GM12892 (cell line): ENCODE results near the gene TMEM178B.

ENCODE experiments used
- POLR2A ChIP-seq: IDR thresholded peaks from 2 replicates; pipeline ENCODE4 v1.6.1; 2011; ENCODE audit warnings: low read depth, low read length, control low read depth
- POLR2AphosphoS5 ChIP-seq: IDR thresholded peaks from 2 replicates; pipeline ENCODE4 v1.6.1; 2011; ENCODE audit warnings: low read depth, low read length, control low read depth
- TAF1 ChIP-seq: IDR thresholded peaks from 2 replicates; pipeline ENCODE4 v1.6.1; 2011; ENCODE audit warnings: low read depth, mild to moderate bottlenecking, control low read depth, low read length, borderline replicate concordance

DNA sequence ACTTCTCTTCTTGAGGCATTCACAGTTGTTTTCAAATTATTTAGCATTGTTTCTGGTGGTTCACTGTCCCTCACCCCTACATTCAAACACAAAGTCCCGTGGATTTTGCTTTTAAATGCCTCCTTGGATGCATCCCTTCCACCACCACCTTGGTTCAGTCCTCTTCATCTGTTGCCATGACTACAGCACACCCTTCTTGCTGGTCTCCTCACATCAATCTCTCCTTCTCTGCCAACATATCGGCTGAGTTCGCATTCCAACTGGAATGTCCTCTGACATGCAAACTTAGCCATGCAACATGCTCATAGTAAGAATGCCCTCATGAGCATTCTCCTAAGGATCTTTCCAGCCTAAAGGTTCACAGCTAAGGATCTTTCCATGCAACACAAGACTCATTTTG is 279.1 kb downstream of the TMEM178B start:
- TF ChIP-seq POLR2AphosphoS5 (no peak), TAF1 (no peak), POLR2A (no peak)
